Superior temporal gyrus (tissue), 1 donor: ENCODE data around the gene SRRM5.
A peak's percentile ranks its signal among the peaks of the same experiment; 100 is the strongest.
"Not testable (repeated sequence)": the region's sequence is repeated elsewhere in the genome, so short reads cannot be mapped to it uniquely, and the experiment has no call there.

Experiments
- DNase-seq: peaks from one replicate; pipeline ENCODE4 v3.0.0-alpha.2; 2016; ENCODE audit errors: extremely low spot score

Gene SRRM5

GRCh38 chr19:43616306-43616705, 4.4 kb downstream of the SRRM5 start:
- DNase-seq = no peak

GRCh38 chr19:43616954-43617353, 5.1 kb downstream of the SRRM5 start:
- no peak for DNase-seq

- DNase-seq = no peak
Observed at GRCh38 chr19:43618921-43619261, 7.0 kb downstream of the SRRM5 start.

GRCh38 chr19:43619262-43620060, 7.6 kb downstream of the SRRM5 start, which contains the start of gene ZNF428:
TSS of gene ZNF428 (minus strand) at chr19:43619629. CDS start at chr19:43614304, 5,325 bp downstream.
- DNase-seq = peak; percentile 95

GRCh38 chr19:43620061-43621001, 8.4 kb downstream of the SRRM5 start:
- no peak for DNase-seq

GRCh38 chr19:43622070-43622469, 10.2 kb downstream of the SRRM5 start:
- DNase-seq = no peak

GRCh38 chr19:43622956-43623355, 11.1 kb downstream of the SRRM5 start:
- DNase-seq = no peak

GRCh38 chr19:43623889-43624670, 12.2 kb downstream of the SRRM5 start:
- no peak for DNase-seq

- DNase-seq = no peak
Observed at GRCh38 chr19:43624933-43625332, 13.0 kb downstream of the SRRM5 start.

- DNase-seq = no peak
Observed at GRCh38 chr19:43625918-43626579, 14.2 kb downstream of the SRRM5 start.

- no peak for DNase-seq
Observed at GRCh38 chr19:43626838-43627237, 14.9 kb downstream of the SRRM5 start.

- no peak for DNase-seq
Observed at GRCh38 chr19:43628646-43629326, 16.9 kb downstream of the SRRM5 start.

- no peak for DNase-seq
Observed at GRCh38 chr19:43631491-43631890, 19.6 kb downstream of the SRRM5 start.

- DNase-seq = no peak
Observed at GRCh38 chr19:43633520-43633919, 21.6 kb downstream of the SRRM5 start.

- peak; percentile 40 for DNase-seq
Observed at GRCh38 chr19:43634068-43634467, 22.2 kb downstream of the SRRM5 start.

GRCh38 chr19:43634506-43634871, 22.6 kb downstream of the SRRM5 start:
- DNase-seq = peak; percentile 64

GRCh38 chr19:43634872-43635560, 23.1 kb downstream of the SRRM5 start:
- peak; percentile 81 for DNase-seq

GRCh38 chr19:43635561-43635940, 23.7 kb downstream of the SRRM5 start:
- not testable (repeated sequence) for DNase-seq

GRCh38 chr19:43636121-43636683, 24.3 kb downstream of the SRRM5 start:
- DNase-seq = peak; percentile 70
